ENCODE data around the gene SLC25A1. TPM values are rescaled to one million over a fixed set of nuclear protein-coding genes. Genes with fewer than 3 reads are reported as not detected.

The SLC25A1 gene
- total RNA-seq, 1 donor from 2014 or later: 26.6 TPM

GRCh38 chr22:19184276-19184997, 5.9 kb upstream of the SLC25A1 start:
- ATAC-seq (ENCODE audit: poor library complexity): no peak
- intact Hi-C loops (cut with DNase I): no loop called here
- no peak for DNase-seq

- ATAC-seq (ENCODE audit: poor library complexity) (no peak), DNase-seq (no peak)
- intact Hi-C loops (cut with DNase I): no loop called here
These were observed 4.7 kb upstream of the SLC25A1 start for GRCh38 chr22:19183216-19183615.

DNA sequence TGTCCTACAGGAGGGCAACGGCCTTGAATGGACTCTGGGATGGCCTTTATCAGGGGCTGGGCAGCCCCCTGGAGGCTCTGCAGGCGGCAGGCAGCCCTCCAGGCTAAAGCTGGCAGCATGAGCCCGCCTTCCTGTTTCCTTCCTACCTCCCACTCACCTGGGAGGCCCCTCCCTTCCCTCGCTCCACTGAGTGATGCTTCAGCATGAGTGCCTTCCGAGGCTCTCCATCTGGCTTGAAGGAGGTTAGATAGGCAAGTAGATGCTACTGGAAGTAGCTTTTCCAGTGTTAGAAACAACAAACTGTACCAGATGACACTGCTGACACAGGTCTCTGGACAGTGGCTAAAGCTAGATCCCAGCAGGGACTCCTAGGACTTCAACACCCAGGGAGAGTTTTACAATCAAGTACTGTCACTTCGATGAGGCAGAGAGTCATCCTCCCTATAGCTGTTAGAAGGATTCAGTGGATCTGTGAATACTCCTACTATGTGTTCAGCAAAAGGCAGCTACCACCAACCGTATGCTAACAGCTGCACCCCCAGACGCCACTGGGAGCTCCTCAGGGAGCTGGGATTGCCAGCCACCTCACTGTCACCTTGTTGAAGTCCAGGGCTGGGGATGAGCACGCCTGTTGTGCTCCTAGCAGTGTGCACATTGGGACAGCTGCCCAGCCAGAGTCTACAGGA, 4.1 kb upstream of the SLC25A1 start:
- intact Hi-C loops (cut with DNase I): no loop called here
- ATAC-seq (ENCODE audit: poor library complexity) (no peak), DNase-seq (no peak)

DNA sequence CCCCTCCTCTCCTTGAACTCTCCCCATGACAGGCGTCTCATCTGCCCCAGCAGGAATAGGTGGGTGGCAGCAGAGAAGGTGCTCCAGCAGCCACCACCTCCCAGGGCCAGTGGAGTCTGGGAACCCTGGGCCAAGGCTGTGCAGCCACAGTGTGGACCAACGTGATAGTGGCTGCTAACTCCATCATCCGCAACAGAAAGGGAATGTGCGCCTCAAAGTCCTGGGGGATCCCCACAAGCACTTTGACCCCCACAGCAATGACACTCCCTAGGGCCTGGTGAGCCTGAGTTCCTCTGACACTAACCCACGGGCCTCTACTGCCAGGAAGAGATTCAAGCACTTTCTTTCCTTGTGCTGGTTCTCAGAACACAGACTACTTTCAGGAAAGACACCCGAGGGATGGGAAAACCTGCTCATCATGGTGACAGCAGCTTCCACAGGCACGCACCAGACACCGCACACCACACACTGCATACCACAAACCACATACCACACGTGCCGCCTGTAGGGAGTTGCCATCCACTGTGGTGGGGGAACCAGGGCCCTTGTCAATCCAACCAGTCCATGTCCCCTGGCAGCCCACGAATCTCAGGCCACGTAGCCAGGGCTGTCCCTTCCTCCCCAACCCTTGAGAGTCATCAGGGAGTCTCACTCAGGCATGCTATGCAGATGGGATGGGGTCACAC, 3.4 kb upstream of the SLC25A1 start:
- ATAC-seq (ENCODE audit: poor library complexity) (no peak), DNase-seq (no peak)
- intact Hi-C loops (cut with DNase I): no loop called here

GRCh38 chr22:19180740-19181410, 2.3 kb upstream of the SLC25A1 start:
- intact Hi-C loops (cut with DNase I): no loop called here
- DNase-seq: no peak

DNA sequence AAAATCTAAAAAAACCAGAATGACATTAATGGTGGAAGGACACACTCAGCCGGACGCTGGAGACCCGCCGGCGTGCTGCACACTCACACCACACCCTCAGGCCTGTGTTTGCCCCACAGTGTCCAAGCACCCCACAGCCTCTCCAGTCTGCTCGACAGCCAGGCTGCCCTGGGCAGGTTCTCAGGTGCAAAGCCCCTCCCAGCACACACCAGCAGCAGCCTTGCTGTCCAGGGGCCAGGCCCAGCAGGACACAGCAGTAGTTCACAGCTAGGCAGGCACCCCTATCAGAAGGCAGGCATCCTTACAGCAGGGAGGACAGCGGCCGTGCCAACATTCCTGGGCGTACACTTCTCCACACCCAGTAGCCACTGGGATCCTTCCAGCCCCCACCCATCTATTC, 1.7 kb upstream of the SLC25A1 start:
- intact Hi-C loops (cut with DNase I): no loop called here
- no peak for DNase-seq
- ATAC-seq (ENCODE audit: poor library complexity): no peak

More at GRCh38 chr22:19180740-19181410, 2.3 kb upstream of the SLC25A1 start:
- ATAC-seq (ENCODE audit: poor library complexity): no peak

DNA sequence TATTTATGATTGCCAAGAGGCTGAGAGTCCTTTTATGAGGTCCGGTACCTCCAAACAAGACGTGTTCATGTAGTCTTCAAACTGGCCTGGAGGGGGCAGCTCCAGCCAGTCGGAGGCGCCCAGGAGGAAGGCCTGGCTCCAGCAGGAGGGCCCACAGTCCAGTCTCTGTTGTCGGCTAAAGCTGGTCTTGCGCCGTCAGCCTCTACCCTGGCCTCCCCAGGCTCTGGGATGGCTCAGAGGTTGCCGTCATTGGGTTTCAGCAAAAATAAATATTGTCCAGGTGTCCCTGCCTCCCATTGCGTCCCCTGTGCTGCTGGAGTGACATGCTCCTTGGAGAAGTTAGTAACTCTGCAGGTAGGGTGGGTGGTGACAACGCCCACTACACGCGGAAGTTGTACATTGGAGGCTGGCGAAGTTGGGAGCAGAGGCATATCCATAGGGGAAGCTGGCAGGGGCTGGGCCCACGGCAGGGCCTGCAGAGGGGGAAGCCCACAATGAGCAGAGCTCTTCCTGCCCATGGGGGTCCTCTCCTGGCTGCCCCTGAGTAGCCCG, 1.0 kb upstream of the SLC25A1 start:
- ATAC-seq (ENCODE audit: poor library complexity) (peak; percentile 81), DNase-seq (peak; percentile 86)
- intact Hi-C loops (cut with DNase I): no loop called here

- intact Hi-C loops (cut with DNase I): no loop called here
- ATAC-seq (ENCODE audit: poor library complexity) (peak; percentile 4), DNase-seq (peak; percentile 63)
These were observed 375 bp downstream of the SLC25A1 start for GRCh38 chr22:19178065-19178656.

GRCh38 chr22:19177164-19178064, 1.1 kb downstream of the SLC25A1 start:
- ATAC-seq (ENCODE audit: poor library complexity) (no peak), DNase-seq (no peak)
- intact Hi-C loops (cut with DNase I): no loop called here

DNA sequence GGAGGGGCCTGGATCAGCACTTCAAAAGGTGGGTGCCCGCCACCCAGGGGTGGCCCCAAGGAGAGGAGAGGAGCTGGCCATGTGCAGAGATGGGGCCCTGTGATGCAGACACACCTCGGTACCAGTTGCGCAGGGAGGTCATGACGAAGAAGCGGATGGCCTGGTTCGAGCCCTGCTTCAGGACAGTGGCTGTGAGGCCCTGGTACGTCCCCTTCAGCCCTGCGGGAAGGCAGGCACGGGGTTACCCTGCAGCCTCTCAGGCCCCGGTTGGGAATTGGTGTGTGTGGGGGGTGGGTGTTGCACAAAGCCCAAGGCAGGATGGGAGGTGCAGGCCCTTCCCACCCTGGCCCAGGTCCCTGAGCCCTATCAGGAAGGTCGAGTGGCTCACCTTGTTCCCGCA, 1.8 kb downstream of the SLC25A1 start:
- no peak for ATAC-seq (ENCODE audit: poor library complexity)
- intact Hi-C loops (cut with DNase I): no loop called here
- no peak for DNase-seq

DNA sequence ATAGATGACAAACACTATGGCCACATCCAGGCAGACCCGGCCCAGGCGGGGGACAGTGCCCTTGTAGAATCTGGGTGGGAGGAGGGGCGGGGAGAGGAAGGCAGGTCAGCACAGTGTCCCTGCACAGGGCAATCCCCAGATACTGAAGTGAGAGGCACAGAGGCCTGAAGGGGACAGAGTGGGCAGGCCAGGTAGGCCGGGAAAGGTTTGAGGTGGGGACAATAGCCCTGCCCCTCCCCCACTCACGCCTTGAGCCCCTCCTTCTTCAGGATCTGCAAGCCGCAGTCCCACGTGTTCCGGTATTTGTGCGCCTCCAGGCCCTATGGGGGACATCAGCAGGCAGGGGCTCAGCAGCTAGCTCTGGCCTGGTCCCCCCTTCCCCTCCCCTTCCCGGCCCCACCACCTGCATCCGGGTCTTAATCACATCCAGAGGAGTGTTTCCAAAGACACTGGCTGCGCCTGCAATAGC, 2.3 kb downstream of the SLC25A1 start:
- intact Hi-C loops (cut with DNase I): no loop called here
- DNase-seq (no peak), ATAC-seq (ENCODE audit: poor library complexity) (no peak)

GRCh38 chr22:19175602-19176174, 2.8 kb downstream of the SLC25A1 start:
- DNase-seq: no peak
- no peak for ATAC-seq (ENCODE audit: poor library complexity)
- intact Hi-C loops (cut with DNase I): no loop called here

DNA sequence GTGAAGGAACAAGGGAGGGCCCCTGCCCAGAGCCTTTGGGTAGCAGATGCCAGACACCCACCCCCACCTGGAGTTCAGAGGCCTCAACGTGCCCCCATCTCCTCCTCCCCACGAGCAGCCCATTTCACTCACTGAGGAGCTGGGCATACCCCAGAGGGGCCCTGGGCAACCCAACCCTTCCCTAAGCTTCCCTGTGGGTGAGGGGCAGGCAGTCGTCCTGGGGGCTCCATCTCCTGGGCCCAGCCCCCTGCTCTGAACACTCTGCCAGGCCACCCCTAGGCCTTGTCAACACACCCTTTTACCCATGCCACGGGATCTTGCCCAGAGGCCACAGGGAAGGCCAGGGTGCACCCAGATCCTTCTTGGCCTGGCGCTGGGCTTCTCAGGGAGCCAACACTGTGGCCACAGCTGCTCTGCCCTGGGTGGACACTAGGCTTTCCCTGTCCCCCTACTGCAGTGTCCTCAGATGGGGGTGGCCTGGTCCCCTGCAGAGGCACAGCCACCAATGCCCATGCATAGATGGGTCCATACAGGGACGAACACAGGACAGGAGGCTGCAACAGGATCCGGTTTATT, 3.4 kb downstream of the SLC25A1 start:
- intact Hi-C loops (cut with DNase I): no loop called here
- DNase-seq: no peak
- ATAC-seq (ENCODE audit: poor library complexity): no peak

DNA sequence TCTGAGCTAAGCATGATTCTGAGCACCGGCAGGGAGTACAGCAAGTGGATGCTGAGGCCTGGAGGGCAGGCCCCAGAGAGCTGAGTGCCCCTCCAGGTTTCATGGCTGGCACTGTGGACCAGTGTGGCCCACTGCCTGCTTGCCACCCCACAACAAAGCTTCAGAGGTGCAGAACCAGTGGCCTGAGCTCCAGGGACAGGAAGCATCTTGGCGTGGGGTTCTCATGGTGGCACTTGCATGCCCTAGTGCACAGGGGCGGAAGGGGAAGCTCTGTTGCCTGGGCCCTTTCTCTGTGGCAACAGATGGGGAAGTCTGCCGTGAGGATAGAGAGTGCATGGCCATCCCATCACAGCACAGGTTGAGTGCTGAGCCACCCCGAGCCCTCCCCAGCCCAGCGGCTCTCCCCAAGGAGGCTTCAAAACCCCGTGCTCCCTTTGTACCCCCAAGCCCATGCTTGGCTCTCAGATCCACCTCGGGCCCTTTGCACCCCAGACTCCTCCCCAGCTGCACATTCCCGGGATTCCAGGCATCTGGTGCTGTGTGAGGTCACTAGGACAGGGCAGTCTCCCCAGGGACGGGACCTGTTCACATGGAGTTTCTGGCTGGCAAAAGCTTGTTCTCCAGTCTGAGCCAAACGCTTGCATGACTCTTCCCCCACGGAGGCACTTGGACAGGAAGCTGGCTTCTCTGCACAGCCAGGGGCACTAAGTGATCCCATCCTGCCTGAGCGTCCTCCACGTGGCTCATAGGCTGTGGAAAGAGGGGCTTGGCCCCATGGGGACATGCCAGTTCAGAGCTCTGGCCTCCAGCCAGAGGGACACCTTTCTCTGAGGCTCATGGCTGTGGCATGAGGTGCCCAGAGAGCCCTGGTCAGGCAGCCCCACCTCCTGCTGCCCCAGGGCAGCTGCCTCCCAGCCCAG, 4.2 kb downstream of the SLC25A1 start:
- peak; percentile 64 for DNase-seq
- peak; percentile 0 for ATAC-seq (ENCODE audit: poor library complexity)
- intact Hi-C loops (cut with DNase I): no loop called here

DNA sequence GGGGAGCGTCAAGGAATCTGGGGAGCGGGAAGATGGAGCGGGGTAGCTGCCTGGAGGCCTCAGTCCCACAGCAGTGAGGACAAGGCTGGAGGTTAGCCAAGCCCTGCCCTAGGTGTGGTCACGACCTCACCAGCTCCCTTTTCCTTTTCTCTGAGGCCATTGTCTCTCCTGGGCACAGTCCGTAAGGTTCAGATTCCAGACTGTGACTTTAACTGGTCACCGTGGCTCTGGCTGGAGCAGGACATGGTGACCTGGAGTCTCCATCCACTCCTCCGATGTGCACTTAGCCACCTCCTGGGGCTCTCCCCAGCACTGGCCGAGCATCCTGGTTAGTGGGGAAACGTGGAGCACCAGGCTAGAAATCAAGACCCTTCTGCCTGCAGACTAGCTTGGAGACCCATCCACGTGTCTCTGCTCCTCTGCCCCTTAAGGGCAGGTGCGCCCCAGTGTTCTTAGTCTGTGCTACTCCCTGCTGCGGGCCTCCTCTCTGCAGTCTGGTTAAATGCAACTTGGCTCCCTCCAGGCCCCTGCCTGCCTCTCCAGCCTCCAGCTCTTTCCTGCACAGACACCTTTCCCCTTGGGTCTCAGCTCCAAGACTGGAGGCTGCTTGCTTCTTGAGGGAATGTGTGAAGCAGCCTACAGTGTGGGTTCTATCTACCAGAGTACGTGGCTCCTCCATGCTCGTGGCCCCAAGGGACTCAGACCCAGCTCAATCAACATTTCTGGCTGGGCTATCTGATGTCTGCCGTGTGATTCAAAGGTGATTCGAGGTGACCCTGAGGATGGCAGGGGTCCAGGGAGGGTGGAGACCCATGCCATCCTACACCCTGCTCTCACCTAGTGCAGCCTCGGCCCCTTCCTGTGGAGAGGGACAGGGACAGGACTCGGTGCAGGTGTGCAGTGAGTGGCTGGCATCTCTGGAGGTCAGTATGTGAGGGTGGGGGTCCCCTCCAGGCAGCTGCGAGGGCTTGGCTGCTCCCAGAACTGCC, 5.2 kb downstream of the SLC25A1 start:
- no peak for ATAC-seq (ENCODE audit: poor library complexity)
- no peak for DNase-seq
- intact Hi-C loops (cut with DNase I): no loop called here

Data from Right ventricle myocardium superior (tissue), 1 donor.